HG03520 (cell line): ENCODE measurements around the gene ITGB4.
"Not testable (repeated sequence)": the region's sequence is repeated elsewhere in the genome, so short reads cannot be mapped to it uniquely, and the experiment has no call there.

Experiments used
- ATAC-seq: cut with Tn5 transposase; IDR thresholded peaks from one replicate; pipeline ENCODE4 v1.9.1; 2021; ENCODE audit warnings: mild to moderate bottlenecking, moderate library complexity; ENCODE audit not compliant: unreplicated experiment

ITGB4 gene

DNA sequence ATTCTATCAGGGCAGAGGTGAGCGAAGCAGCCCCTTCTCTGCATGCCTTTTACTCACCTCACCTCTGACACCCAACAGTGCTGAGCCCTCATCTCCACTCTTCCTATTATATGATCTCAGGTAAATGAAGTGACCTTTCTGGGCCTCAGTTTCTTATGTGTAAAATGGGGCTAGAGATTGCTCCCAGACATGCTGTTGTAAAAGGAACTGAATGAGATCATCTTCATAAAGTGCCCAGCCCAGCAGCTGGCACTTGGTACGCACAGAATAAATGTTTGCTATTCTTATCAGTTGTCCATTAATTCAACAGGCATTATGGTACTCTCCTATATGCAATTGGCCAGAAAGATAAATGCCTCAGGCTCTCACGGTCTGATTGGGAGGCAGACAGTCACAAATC lies 48.3 kb downstream of the ITGB4 start:
- no peak for ATAC-seq

GRCh38 chr17:75771334-75772281 lies 50.3 kb downstream of the ITGB4 start:
- ATAC-seq: no peak

DNA sequence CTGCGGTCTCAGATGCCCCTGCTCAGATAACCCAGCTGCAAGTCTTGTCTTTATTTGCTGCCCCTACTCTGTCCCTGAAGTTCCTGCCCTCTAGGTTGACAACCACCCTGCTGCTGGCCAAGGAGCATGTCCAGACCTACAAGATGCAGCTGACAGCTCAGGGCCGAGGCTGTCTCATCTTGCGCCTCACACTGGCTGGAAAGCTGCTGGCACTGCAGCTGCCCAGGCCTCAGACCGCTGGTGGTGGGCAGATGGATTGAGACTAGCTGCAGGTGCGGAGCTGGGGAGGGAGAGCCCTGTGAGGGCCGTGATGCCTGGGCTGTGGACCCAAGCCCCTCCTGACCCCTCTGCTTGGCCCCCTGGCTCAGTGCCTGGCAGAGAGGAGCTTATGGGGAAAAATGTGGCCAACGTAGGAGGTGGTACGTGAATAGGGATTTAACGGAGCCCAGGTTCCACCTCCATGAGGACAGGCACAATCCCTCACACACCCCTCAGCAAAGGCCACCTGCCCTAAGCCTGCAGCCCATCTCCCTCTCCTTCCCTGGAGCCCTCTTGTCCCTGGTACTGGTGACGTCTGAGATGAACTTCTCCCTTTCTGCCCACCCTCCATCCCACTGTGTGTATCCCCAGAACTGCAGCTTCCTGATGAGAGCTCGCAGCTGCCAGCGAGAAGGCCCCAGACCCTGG lies 52.0 kb downstream of the ITGB4 start:
- ATAC-seq: no peak

DNA sequence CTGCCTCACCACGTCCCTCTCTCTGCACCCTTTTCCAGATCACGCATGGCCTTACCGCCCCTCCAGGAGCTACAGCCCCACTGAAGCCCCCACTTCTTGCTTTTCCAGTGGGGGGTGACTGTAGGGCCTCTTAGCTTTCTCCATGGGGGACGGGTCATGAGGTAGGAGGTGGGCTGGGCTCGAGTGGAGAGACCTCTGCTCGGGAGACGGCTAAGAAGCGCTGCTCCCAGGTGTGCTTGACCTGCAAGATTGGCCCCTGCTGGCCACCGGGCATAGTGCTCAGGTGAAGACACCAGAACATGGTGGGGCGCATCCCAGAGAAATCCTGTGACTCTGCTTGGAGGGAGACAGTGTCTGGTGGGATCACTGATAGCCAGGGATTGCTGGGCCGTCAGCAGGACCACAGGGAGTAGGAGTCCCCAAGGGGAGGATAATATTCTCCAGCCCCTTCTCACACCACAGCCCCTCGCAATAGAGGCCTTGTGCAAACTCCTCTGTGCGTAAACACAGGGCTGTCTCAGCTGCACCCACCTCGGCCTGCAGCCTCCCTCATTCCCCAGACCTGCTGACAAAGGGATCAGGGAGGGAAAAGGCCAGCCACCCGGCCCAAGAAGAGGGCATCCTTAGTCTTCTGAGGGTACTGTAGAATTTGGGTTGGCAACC lies 52.7 kb downstream of the ITGB4 start:
- ATAC-seq: no peak

GRCh38 chr17:75774471-75774990 lies 53.3 kb downstream of the ITGB4 start:
- no peak for ATAC-seq

GRCh38 chr17:75774991-75775668 lies 53.9 kb downstream of the ITGB4 start:
- ATAC-seq: no peak

DNA sequence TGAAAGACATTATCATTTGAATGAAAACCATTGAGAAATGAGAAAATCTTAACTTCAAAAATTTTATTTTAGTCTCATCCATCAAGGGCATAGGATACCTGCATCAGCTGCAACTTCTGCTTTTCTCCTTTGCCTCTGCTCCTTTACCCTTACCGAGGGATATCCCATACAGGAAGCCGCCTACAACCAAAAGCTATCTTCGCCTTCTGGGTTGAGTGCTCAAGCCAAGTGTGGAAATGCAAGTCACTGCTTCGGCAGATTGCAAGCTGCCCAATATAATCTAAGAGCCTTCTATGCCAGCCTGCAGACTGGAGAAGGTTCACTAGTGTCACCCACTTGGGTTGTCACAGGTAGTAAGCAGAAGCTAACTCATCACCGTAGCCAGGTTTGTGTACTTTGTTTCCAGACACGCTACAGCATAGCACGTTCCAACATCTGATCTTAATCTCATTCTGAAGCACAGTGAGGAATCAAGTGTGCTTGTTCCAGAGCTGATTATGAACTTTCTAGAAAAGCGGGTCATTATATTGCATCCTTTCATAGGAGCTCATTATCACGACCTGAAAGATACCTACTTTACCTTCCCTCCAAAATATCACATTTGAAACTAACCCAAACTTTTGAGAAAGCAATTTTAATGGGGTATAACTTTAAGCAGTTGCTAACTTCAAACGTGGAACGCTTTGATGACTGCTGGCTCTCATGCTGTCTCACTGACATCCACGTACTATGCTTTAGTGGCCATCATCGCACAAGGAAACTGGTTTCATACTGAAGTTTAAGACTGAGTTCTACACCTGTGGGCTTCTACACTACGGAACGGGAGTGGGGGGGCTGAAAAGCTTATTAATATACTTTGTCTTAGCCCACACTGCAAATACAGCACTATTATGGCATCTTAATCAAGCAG lies 55.4 kb downstream of the ITGB4 start:
- no peak for ATAC-seq

DNA sequence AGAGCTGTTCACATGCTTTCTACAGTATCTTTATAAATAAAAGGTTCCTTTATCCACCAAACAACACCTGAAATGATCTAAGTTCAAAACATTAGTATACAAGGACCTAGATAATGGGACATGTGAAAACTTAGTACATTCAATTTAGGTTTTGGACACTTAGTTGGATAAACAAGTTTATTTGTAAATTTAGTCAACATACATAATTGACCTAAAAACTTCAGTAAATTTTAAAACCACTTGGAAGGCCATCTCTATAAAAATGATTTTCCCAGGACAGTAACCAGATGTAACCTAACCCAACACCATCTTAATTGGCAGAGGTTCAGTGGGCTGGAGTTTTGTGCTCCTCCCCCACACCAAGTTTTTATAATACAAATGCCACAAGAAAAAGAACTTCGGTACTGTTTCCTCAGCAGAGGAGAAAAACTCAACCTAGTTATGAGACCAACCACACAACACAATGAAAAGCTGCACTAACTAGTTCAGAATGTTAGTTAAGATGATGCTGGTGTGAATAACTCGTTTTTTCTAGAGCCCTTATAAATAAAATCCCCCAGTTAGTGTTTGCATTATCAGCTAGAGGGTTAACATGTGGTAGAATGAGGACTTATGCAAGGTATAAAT lies 56.1 kb downstream of the ITGB4 start:
- no peak for ATAC-seq

- ATAC-seq: not testable (repeated sequence)
Measured at GRCh38 chr17:75778066-75778860, 57.0 kb downstream of the ITGB4 start.

GRCh38 chr17:75778861-75779249 lies 57.6 kb downstream of the ITGB4 start:
- peak; percentile 4 for ATAC-seq

DNA sequence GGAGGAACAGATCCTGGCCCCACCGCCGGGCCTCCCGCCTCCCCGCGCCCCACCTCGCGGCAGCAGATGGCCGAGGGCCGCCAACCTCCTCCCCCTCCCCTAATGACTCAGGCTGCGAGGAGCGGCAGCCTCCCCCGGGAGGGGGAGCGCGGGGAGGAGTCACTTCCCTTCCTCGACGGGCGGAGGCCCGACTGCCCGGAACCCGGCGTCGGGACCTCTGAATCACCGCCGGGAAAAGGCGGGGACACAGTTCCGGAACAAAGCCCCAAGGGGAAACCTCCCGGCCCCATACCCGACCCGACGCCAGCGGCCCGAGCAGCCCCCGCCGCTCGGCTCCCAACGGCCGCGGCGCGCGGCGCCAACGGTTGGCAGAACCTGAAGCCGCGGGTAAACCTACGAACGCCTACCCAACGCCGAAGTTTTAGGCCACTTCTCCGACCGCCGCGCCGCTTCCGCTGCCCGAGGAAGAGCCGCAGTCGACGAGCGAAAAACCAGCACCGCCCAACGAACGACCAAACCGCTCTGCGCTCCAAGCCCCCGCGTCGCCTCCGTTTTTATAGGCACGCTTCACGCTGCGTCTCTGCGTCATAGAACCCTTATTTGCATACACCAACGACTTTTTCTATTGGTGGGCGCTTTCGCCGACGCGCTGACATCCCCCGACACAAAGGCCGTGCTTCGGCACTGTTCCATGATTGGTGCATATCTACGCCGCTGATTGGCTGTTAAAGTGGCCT lies 58.2 kb downstream of the ITGB4 start:
- ATAC-seq: peak; percentile 71

GRCh38 chr17:75779987-75780889 lies 59.0 kb downstream of the ITGB4 start:
- ATAC-seq: no peak

GRCh38 chr17:75783069-75783783 lies 62.0 kb downstream of the ITGB4 start:
- no peak for ATAC-seq

DNA sequence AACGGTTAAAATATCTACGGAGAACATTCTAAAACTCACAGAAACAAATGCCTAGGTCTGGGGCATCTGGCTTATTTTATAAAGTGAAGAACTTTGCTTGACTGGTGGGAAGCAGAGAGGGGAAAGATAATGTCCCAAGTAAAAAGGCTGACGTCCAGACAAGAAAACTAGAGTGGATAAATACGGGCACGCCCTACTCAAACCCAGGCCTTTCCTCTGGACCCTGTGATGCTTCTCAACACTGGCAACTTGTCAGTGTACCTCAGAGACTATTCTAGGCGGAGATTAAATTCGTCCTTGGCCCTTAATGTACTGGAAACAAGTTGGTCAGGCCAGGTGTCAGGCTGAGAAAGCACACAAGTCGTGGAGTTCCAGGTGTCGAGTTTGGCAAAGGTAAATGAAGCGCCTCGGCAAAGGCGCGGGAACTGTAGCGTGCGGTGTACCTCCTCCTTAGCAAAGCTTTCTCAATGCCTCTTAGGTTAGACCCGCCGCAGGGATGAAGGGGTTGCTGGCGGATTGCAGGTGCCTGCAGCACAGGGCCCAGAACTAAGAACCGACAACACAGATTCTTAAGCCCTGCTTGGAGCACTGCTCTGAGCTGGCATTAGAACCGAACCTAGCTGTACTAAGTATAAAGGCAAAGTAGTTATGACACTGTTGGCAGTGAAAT lies 62.7 kb downstream of the ITGB4 start:
- no peak for ATAC-seq

- peak; percentile 56 for ATAC-seq
Measured at GRCh38 chr17:75784473-75785015, 63.3 kb downstream of the ITGB4 start, which contains the start of gene UNK. UNK (plus strand) TSS chr17:75784806; CDS start chr17:75784881, 75 bp downstream.
